Amniotic epithelial cell (primary cell): ENCODE measurements around the gene SLC22A15.
A peak's percentile ranks its signal among the peaks of the same experiment; 100 is the strongest.
"Not testable (repeated sequence)": the region's sequence is repeated elsewhere in the genome, so short reads cannot be mapped to it uniquely, and the experiment has no call there.

Experiments used
- DNase-seq: peaks from one replicate; pipeline ENCODE4 v3.0.0-alpha.2; 2010; ENCODE audit warnings: low read depth

SLC22A15 gene

GRCh38 chr1:115980998-115981993 lies 5.0 kb downstream of the SLC22A15 start:
- DNase-seq: peak; percentile 48

- DNase-seq: no peak
These were observed 6.1 kb downstream of the SLC22A15 start for GRCh38 chr1:115982400-115982799.

GRCh38 chr1:115983584-115983983 lies 7.3 kb downstream of the SLC22A15 start:
- no peak for DNase-seq

- no peak for DNase-seq
These were observed 11.3 kb downstream of the SLC22A15 start for GRCh38 chr1:115987623-115988022.

- DNase-seq: no peak
These were observed 12.6 kb downstream of the SLC22A15 start for GRCh38 chr1:115988953-115989352.

- DNase-seq: no peak
These were observed 13.4 kb downstream of the SLC22A15 start for GRCh38 chr1:115989699-115990098.

GRCh38 chr1:115991909-115992308 lies 15.6 kb downstream of the SLC22A15 start:
- no peak for DNase-seq

- not testable (repeated sequence) for DNase-seq
These were observed 21.6 kb downstream of the SLC22A15 start for GRCh38 chr1:115997921-115998320.

- DNase-seq: no peak
These were observed 25.6 kb downstream of the SLC22A15 start for GRCh38 chr1:116001739-116002487.

- no peak for DNase-seq
These were observed 26.6 kb downstream of the SLC22A15 start for GRCh38 chr1:116002781-116003420.

- DNase-seq: no peak
These were observed 27.5 kb downstream of the SLC22A15 start for GRCh38 chr1:116003823-116004222.

GRCh38 chr1:116006486-116006964 lies 30.2 kb downstream of the SLC22A15 start:
- DNase-seq: no peak

GRCh38 chr1:116008656-116009390 lies 32.5 kb downstream of the SLC22A15 start:
- no peak for DNase-seq

GRCh38 chr1:116012716-116013115 lies 36.4 kb downstream of the SLC22A15 start:
- DNase-seq: no peak

GRCh38 chr1:116015679-116016078 lies 39.4 kb downstream of the SLC22A15 start:
- no peak for DNase-seq

GRCh38 chr1:116018007-116018406 lies 41.7 kb downstream of the SLC22A15 start:
- DNase-seq: no peak

- DNase-seq: no peak
These were observed 43.4 kb downstream of the SLC22A15 start for GRCh38 chr1:116019653-116020253.

GRCh38 chr1:116020668-116021272 lies 44.5 kb downstream of the SLC22A15 start:
- DNase-seq: peak; percentile 66

GRCh38 chr1:116024626-116025025 lies 48.3 kb downstream of the SLC22A15 start:
- DNase-seq: no peak

GRCh38 chr1:116026631-116027030 lies 50.3 kb downstream of the SLC22A15 start:
- DNase-seq: no peak
